NT2/D1 (cell line): Measurements from ENCODE around the gene IGF1R.

ENCODE experiments used
- DNase-seq: peaks from one replicate; pipeline ENCODE4 v3.0.0-alpha.2; 2011; ENCODE audit warnings: low read depth, low spot score
- H3K27me3 ChIP-seq: 2 replicates; pipeline ENCODE4 v1.6.0; 2011; ENCODE audit warnings: mild to moderate bottlenecking; ENCODE audit not compliant: insufficient read length, insufficient read depth
- H3K36me3 ChIP-seq: 2 replicates; pipeline ENCODE4 v1.6.1; 2011; ENCODE audit warnings: mild to moderate bottlenecking, low read length, mixed read lengths; ENCODE audit not compliant: insufficient read depth, insufficient read length
- H3K4me1 ChIP-seq: 2 replicates; pipeline ENCODE4 v1.5.1; 2011; ENCODE audit not compliant: insufficient read depth, insufficient read length
- H3K4me3 ChIP-seq: 2 replicates; pipeline ENCODE4 v1.5.1; 2011; ENCODE audit warnings: low read depth; ENCODE audit not compliant: insufficient read length
- H3K9ac ChIP-seq: 2 replicates; pipeline ENCODE4 v1.6.0; 2011; ENCODE audit warnings: low read depth; ENCODE audit not compliant: insufficient read length
- H3K9me3 ChIP-seq: 2 replicates; pipeline ENCODE4 v1.5.1; 2011; ENCODE audit warnings: mild to moderate bottlenecking, low read length; ENCODE audit not compliant: insufficient read depth
- SUZ12 ChIP-seq: IDR thresholded peaks from 2 replicates; pipeline ENCODE4 v1.6.1; 2011; ENCODE audit not compliant: insufficient read length, insufficient read depth; ENCODE audit errors: extremely low read depth
- YY1 ChIP-seq: IDR thresholded peaks from 2 replicates; pipeline ENCODE4 v1.6.1; 2011; ENCODE audit not compliant: insufficient read length, insufficient read depth
- ZNF274 ChIP-seq: IDR thresholded peaks from 2 replicates; pipeline ENCODE4 v1.6.1; 2011; ENCODE audit warnings: mild to moderate bottlenecking, low read depth, low read length

IGF1R gene

DNA sequence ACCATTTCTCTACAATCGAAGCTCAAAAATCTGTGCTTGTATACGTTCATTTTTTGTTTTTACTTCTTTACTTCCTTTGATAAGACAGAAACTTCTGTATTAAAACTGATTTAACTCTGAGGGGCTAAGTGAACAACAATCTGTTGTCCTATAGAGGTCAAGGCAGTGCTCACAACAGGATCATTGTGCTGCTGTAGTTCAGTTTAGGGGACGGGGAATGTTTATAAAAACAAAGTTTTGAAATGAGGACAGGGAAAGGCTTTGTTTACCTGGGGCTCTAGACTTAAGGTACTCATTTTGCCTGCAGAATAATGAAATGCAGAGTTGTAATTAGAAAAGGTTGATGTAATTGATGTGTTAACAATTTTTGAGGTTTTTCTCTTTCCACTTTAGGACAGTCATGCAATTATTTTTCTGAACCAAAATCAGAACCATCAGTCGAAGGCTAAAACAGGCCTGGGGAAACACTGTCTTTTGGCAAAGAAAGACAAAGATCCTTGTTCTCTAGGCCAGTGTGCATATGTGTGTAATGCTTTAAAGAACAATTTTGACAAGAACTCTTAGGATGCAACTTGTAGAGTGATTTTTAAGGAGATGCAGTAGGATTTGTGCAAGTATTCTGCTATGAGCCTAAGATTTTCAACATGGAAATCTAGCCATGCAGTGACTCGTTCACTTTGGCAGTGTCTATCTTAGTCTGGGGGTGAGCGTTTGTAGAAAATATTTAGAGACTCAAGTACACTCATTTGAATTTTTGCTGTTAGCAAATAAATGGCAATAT, 194.0 kb downstream of the IGF1R start:
- Histone ChIP-seq H3K9me3 (no peaks in the 10 kb centered on the region), H3K4me1 (no peaks in the 10 kb centered on the region), H3K4me3 (no peak overlapping the region), H3K27me3 (no peaks in the 10 kb centered on the region), H3K9ac (no peak overlapping the region), H3K36me3 (no peaks in the 10 kb centered on the region)
- DNase-seq, result no peak
- no peak for TF ChIP-seq ZNF274
- no peak for TF ChIP-seq YY1

GRCh38 chr15:98842973-98843285, 194.6 kb downstream of the IGF1R start:
- H3K4me1 ChIP-seq, result no peaks in the 10 kb centered on the region
- H3K27me3 ChIP-seq, result no peaks in the 10 kb centered on the region
- TF ChIP-seq ZNF274 (no peak), YY1 (no peak), SUZ12 (no peak)
- DNase-seq, result no peak
- H3K9ac ChIP-seq, result no peak overlapping the region
- no peaks in the 10 kb centered on the region for H3K9me3 ChIP-seq
- no peaks in the 10 kb centered on the region for H3K36me3 ChIP-seq
- H3K4me3 ChIP-seq, result no peak overlapping the region

DNA sequence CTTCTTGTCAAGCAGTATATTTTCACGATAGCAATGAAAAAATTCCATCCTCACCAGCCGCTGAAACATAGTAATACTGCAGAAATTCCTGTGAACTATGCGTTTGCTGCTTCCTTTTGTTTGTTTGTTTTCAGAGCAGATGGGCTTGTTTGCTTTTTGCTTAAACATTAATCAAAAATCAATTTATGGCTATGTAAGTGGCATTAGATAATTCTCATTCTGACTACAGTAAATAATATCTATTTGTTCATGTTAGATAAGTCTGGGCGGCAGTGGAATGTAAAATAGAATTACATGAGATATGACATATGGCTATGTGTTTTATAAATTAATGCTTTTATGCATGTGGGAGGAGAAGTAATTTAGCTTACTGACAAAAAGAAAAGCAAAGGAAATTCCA, 195.5 kb downstream of the IGF1R start:
- no peaks in the 10 kb centered on the region for H3K36me3 ChIP-seq
- H3K4me1 ChIP-seq, result no peaks in the 10 kb centered on the region
- no peaks in the 10 kb centered on the region for H3K9me3 ChIP-seq
- H3K4me3 ChIP-seq, result no peak overlapping the region
- no peak for TF ChIP-seq ZNF274
- no peak for TF ChIP-seq YY1
- TF ChIP-seq SUZ12, result no peak
- H3K9ac ChIP-seq, result no peak overlapping the region
- H3K27me3 ChIP-seq, result no peaks in the 10 kb centered on the region
- DNase-seq, result no peak

DNA sequence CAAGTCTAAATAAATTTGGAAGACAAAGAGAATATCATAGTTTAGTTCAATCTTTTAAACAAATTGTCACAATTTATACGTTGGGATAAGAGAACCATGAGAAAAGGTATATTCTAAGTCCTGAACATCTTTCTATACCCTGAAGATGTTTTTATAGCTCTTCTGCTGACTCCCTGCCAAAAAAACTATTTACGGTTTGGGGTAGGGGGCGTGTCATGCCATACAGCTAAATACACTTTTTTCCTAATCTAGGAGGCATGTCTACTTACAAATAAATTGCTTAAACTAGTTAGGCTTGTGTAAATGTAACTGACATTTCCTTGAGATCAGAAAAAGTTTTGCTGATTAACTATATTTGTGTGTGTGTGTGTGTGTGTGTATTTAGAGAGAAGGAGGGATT, 195.9 kb downstream of the IGF1R start:
- Histone ChIP-seq H3K27me3 (no peaks in the 10 kb centered on the region), H3K4me3 (no peak overlapping the region), H3K36me3 (no peaks in the 10 kb centered on the region), H3K4me1 (no peaks in the 10 kb centered on the region), H3K9ac (no peak overlapping the region), H3K9me3 (no peaks in the 10 kb centered on the region)
- no peak for DNase-seq
- TF ChIP-seq YY1, result no peak
- TF ChIP-seq ZNF274, result no peak
- no peak for TF ChIP-seq SUZ12

- Histone ChIP-seq H3K4me1 (no peaks in the 10 kb centered on the region), H3K36me3 (no peaks in the 10 kb centered on the region), H3K4me3 (no peak overlapping the region), H3K9me3 (no peaks in the 10 kb centered on the region), H3K9ac (no peak overlapping the region), H3K27me3 (no peaks in the 10 kb centered on the region)
- DNase-seq, result no peak
- TF ChIP-seq YY1, result no peak
- TF ChIP-seq ZNF274, result no peak
- no peak for TF ChIP-seq SUZ12
Measured at GRCh38 chr15:98845138-98845884, 197.0 kb downstream of the IGF1R start.

DNA sequence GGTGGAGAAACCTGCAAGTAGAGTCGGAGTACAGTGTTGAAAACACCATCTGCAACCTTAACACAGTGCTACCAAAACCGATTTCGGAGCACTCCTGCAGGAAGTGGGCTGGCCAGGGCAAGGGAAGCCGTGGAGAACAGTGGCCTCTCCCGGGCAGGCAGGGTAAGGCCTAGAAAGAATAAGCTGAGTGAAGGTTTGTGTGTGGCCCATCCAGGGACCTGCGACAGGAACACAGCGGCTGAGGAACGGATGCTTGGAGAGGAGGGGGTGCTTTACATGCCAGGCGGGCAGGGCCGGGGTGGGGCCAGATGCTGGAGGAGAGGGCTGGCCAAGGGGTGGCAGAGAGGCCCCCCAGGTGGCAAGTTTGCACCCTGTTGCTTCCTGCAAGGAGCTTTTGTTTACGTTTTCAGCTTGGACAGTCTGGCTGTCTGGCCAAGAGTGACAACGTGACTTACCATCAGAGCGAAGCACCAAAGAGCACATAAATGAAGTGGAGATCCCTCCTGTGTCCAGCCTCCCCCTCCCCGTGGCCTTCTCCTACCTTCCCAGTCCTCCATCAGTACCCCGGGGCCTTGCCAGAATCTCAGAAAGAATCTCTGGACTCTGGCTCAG, 202.7 kb downstream of the IGF1R start:
- Histone ChIP-seq H3K4me1 (peaks cover 21% of the 10 kb centered on the region), H3K9me3 (no peaks in the 10 kb centered on the region), H3K9ac (peak overlapping the region; percentile 66), H3K27me3 (no peaks in the 10 kb centered on the region), H3K4me3 (no peak overlapping the region), H3K36me3 (no peaks in the 10 kb centered on the region)
- peak; percentile 55 for DNase-seq
- TF ChIP-seq SUZ12, result no peak
- no peak for TF ChIP-seq YY1
- no peak for TF ChIP-seq ZNF274

DNA sequence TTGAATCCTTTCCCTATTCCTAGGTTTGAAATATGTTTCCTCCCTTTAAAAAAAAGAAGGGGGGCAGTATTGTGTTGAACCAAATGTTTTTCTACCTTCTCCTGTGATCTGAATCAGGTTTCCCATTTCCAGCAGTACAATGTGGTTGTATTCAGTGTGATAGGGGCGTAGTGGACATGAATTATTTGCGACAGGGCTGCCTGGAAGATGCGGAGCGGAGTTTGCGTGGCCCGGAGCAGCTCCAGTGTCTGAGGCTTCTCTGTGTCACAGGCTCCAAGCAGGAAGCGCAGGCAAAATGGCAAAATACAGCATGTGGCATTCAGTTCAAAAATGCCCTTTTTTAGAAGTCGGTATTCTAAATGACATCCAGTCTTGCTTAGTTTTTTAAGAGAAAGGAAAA, 204.8 kb downstream of the IGF1R start:
- Histone ChIP-seq H3K36me3 (no peaks in the 10 kb centered on the region), H3K9ac (peak overlapping the region; percentile 61), H3K4me3 (peak overlapping the region; percentile 72), H3K4me1 (peaks cover 21% of the 10 kb centered on the region), H3K27me3 (no peaks in the 10 kb centered on the region), H3K9me3 (no peaks in the 10 kb centered on the region)
- DNase-seq, result peak; percentile 58
- no peak for TF ChIP-seq ZNF274
- TF ChIP-seq YY1, result no peak
- no peak for TF ChIP-seq SUZ12
